HG02840 (cell line): ENCODE results near the gene WDR59.
"Not testable (repeated sequence)": the region's sequence is repeated elsewhere in the genome, so short reads cannot be mapped to it uniquely, and the experiment has no call there.

ENCODE experiments used
- ATAC-seq: cut with Tn5 transposase; IDR thresholded peaks from one replicate; pipeline ENCODE4 v1.9.1; 2021; ENCODE audit warnings: mild to moderate bottlenecking, moderate library complexity, moderate number of reproducible peaks; ENCODE audit not compliant: unreplicated experiment, low FRiP score

Gene WDR59

DNA sequence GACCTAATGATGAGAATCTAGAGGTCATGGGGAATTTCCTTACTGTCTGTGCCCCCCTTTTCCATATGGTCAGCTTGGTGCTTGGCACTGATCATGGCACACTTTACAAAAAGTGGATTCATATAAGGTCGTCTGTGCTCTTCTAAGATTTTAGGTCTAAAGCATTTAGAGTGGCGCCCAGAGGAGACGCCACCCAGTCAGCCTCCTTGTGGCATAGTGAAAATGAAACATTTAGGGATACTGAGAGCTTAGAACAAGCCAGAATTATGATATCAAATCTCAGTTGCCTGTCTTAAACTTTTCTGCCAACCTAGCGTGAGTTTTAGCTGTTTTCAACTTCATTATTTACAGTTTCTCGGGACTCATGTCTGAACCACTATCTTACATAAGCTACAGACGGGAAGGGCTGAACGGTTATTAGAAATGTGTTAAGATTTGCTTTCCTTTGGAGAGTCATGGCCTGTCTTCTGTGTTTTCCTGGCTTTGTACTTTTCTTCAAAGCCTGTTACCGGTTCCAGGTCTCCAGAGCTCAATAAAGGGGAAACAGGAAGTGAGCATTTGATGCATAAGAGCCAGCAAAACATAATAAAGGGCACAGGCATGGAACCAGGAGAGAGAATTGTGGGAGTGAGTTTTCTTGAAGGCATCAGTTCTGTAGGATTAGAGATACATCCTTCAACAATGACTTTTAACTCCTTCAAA, 27.6 kb upstream of the WDR59 start:
- ATAC-seq: no peak

DNA sequence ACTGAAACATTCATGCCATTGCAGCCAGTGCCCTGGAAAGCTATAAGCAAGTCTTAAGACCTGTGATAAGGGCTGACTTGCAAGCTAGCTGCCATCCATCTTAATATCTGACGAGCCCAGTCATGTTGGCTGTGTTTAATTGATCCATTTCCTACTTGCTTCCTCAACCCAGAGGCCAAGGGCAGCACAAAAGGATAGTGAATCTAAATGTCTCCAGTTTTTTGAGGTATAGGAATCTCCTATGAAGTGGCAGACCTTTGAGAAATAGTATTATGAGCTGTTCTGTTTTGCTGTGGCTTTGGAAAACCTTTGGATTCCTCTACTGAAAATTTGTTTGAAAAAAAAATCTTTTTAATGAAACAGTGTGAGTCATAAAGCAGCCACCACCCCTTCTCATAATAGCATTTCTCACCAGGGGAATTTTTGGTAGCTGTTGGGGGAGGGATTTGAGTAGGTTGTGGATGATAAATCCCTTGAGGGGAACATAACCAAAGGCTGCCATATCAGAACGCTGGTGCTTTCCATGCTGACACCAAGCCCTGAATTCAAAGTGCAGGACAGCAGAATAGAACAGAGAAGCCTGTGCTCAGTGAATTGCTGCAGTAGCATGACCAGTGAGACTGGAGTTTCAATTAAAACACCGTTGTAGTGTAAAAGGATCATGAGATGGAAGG, 26.8 kb upstream of the WDR59 start:
- peak; percentile 50 for ATAC-seq

DNA sequence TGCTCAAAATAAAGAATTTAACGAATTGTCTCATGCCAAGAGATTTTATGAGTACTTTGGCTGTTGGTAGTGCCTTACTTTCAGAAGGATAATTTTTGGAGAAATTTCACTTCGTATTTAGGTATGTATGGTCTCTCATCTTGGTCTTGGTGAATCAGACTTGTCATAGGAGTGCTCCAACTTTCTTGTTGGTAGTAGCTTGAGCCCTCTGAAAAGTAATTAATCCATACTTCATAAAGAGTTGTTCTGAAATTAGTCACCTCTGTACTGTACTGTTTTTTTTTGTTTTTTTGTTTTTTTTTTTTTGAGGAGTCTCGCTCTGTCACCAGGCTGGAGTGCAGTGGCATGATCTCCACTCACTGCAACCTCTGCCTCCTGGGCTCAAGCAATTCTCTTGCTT, 25.5 kb upstream of the WDR59 start:
- no peak for ATAC-seq

DNA sequence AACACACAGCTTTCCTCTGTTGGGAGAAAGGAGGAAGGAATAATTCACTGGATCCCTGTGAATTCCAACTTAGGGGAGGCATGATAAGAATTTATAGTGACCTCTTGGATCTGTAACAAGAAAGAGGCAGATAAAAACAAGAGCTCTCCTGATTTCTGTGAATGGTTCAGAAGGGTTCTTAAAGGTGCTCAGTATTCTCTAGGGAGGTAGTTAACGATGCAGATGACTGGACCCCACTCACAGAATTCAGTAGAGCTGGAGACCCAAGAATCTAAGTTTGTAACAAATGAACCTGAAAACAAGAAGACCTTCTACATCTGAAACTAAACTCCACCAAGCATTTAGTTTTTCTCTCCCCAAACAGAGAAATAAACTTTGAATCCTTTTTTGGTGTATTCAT, 22.5 kb upstream of the WDR59 start:
- no peak for ATAC-seq

DNA sequence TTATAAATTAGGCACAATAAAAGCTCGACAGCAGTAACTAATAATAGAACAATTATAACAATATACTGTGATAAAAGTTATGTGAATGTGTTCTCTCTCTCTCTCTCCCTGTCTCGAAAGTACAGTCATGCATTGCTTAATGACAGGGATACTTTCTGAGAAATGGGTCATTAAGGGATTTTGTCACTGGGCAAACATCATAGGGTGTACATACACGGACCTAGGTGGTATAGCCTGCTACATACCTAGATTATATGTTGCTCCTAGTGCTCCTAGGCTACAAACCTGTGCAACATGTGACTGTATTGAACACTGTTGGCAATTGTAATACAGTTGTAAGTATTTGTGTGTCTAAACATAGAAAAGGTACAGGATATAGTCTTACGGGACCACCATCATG, 20.8 kb upstream of the WDR59 start:
- ATAC-seq: no peak

DNA sequence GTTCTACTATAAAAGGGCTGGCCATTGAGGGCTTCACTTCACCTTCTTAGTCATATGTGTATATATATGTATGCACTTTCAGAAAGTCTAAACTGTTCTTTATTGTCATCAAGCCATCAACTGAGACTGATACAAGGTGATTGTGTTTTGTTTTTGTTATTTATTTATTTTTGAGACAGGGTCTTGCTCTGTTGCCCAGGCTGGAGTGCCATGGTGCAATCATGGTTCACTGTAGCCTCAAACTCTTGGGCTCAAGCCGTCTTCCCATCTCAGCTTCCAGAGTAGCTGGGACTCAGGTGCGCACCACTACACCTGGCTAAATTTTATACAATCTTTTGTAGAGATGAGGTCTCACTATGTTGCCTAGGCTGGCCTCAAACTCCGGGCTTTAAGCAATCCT, 19.5 kb upstream of the WDR59 start:
- no peak for ATAC-seq

DNA sequence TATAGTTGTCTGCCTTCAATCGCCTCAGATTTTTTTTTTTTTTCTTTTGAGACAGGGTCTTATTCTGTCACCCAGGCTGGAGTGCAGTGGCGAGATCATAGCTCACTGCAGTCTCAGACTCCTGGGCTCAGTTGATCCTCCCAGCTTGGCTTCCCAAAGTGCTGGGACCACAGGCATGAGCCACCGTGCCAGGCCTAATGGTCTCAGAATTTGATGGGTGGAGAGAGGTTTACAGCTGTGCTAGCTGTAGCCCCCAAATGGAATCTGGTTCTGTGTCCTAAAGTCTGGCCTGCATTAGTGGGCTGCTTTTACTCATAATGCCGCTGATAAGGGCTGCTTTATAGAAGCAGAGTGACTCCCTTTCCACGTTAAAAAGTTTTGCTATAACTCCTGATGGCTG, 19.0 kb upstream of the WDR59 start:
- ATAC-seq: no peak

DNA sequence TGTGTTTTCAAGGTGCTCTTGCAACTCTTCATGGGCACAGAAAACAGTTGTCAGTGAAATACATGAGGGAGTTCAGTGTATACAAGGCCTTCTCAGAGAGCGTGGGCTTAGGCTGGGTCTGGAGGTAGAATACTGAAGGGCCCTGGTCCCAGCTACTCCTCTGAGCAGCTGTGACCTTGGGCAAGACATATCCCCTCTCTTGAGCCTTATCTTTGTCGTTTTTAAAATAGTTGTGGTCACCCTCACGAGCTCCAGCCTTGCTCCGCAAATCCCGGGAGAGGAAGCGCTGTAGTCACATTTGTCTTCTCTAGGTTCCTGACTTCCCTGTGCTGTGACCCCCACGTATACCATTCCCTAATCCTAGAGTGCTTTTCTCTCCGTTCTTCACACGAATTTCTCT, 17.6 kb upstream of the WDR59 start:
- ATAC-seq: no peak

DNA sequence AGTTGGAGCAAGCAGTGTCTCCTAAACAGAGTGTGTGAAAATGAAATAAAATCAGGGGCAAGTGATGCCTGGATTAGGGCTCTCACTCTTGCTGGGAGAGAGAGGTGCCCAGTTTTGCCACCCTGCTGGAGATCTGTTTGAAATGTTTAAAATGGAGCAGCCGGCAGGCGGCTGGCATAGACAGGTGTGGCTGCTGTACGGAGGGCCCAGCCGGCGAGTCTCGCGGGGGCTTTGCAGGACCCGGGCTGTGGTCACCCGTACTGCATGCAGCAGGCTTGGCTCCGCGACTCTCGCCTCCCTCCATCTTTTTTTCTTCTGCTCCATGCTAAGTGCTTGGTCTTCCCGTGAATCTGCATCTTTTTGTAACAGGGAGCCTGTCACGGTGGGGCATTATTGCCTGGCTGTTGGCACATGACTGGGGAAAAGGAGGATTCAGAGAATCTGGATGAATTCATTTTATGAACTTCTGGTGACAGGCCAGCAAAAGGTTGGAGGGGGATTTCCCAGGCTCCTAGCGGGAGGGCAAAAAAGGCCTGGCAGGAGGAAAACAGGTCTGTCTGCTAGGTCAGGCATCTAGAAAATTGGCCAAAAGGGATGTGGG, 15.7 kb upstream of the WDR59 start:
- ATAC-seq: no peak

DNA sequence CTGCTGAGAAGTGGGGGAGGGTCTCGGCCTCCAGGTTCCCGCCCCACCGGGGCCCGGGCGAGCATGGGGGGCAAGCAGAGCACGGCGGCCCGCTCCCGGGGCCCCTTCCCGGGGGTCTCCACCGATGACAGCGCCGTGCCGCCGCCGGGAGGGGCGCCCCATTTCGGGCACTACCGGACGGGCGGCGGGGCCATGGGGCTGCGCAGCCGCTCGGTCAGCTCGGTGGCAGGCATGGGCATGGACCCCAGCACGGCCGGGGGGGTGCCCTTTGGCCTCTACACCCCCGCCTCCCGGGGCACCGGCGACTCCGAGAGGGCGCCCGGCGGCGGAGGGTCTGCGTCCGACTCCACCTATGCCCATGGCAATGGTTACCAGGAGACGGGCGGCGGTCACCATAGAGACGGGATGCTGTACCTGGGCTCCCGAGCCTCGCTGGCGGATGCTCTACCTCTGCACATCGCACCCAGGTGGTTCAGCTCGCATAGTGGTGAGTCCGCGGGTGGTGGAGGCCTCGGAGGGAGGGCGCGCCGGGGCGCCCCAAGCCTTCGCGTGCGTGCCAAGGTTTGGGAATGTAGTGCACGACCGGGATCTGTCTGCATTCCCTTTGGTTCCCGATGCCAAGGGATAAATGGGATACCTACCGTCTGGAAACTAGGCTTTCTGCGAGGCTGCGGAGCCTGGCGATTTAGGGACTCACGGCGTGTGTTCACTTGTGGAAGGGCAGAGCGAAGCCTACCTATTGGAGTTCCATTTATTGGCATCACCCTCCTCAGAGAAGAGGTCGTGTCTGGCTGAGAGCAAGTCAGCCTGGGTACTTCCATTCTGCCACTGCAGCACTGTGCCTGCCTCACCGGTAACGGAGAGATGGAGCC, 14.9 kb upstream of the WDR59 start:
- ATAC-seq: no peak

DNA sequence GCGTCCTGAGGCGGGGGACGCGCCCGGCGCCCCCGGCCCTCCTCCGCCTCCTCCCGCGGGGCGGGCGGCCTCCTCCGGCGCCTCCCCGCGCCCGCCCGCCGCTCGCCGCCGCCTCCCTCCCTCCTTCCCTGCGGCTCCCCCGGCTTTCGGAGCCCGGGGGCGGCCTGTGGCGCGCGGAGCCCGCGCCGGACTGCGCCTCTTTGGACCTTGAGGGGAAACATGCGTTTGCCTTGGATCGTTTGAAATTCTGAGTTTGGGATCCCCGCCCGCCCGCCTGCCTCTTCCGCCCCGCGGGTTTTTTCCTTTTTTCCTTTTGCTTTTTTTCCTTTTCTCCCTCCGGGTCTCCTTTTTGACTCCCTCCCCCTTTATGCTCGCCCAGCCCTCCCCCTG, 14.3 kb upstream of the WDR59 start:
- ATAC-seq: peak; percentile 26

DNA sequence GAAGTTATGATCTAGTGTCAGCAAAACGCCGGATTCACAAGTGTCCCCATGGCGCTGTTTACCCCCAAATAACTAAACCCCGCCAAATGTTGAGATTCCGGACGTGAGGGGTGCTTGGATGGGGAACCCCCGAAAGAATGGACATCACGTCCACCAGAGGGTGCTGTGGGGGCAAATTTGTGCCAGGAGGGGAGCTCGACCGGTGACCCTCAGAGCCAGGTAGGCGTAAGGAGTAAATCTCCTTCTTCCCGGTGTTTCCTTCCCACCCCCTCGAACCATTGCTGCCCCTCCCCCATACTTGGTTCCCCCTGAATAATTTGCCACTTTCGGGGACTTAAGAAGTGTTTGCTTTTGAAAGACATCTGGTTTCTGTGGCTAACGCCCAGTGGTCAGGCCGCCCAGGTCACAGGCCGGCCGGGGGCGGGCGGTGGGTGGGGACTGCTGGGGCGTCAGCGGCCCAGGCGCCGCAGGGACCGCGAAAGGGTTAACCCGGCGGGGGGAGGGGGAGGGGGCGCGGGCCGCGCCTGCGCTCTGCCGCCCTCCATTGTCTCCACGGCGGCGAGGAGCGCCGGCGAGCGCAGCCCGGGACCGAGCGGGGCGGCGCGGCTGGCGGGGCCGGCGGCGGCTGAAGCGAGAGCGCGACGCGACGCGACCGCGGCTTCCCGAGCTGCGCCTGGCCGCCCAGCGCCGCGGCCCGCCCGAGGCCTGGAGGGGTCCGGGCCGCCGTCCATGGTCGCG, 13.7 kb upstream of the WDR59 start, which contains the start of gene ZNRF1:
TSS of gene ZNRF1 (plus strand) at position 544 of the 738 bp plus-strand sequence. CDS start 648 bp downstream, outside the sequence.
- peak; percentile 68 for ATAC-seq

DNA sequence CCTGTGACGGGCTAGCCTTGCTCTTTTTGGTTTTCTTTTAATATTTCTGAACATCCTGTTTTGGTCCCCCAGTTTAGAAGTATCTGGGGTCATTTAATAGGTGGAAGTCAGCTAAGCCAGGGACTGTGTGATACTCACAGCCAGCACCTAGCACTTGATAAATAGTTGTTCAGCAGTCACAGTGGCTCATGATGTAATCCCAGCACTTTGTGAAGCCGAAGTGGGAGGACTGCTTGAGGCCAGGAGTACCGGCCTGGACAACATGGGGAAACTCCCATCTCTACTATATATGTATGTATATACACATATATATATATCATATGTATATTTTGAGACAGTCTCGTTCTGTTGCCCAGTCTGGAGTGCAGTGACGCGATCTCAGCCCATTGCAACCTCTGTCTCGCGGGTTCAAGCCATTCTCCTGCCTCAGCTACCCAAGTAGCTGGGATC, 12.1 kb upstream of the WDR59 start:
- no peak for ATAC-seq

DNA sequence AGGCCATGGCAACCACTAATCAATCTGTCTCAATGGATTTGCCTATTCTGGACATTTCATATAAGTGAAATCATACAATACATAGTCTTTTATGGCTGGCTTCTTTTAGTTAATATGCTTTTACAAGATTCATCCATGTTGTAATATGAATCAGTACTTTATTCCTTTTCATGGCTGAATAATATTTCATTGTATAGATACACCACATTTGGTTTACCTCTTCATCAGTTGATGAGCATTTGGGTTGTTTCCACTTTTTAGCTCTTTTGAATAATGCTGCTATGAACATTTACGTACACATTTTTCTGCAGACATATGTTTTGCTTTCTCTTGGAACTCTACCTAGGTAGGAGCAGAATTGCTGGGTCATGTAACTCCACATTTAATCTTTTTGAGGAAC, 11.1 kb upstream of the WDR59 start:
- no peak for ATAC-seq

DNA sequence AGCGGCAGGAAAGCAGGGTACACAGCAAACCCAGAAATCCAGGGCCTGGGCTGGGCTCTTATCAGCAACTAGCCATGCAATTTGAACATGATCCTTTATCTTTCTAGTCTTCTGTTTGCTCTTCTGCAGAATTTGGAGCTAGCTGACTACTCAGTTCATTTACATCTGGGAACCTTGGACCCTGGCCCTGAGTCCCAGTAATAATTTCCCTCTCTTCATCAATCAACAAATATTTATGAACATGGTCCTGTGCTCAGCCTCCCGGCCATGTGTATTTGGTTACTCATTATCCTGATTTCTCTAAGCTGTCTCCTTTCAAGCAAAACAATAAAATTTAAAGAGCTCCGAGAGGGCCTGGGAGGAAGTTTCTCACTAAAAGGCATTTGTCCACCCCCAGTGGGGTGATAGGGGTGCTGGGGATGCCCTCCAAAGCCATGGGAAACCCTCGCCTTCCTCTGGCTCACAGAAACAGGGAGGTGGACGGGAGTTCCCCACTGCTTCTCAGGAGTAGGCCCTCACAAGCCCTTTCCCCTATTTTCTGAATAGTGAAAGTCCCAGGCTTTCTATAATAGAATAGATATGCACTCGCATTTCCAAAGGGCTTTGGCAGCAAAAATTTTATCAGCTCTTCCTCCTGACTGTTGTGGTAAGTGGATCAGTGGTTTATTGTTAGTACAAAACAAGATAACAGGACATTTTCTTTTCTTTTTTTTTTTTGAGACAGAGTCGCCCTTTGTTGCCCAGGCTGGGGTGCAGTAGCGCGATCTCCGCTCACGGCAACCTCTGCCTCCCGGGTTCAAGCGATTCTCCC, 6.9 kb upstream of the WDR59 start:
- ATAC-seq: no peak

DNA sequence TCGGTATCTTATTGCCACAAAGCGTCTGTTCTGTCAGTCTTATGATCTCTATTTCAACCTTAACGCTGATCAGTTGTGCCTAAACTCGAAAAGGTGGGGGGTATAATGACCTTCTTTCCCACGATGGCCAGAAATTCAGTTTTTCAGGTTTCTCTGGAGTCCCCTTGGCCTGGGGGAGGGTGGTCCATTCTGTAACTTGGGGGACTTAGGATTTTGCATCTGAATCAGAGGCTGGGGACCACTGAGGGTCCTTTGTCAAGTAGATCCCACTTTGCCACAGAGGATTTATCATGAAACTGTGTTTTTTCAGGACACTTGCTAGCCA, 6.3 kb upstream of the WDR59 start:
- ATAC-seq: no peak

DNA sequence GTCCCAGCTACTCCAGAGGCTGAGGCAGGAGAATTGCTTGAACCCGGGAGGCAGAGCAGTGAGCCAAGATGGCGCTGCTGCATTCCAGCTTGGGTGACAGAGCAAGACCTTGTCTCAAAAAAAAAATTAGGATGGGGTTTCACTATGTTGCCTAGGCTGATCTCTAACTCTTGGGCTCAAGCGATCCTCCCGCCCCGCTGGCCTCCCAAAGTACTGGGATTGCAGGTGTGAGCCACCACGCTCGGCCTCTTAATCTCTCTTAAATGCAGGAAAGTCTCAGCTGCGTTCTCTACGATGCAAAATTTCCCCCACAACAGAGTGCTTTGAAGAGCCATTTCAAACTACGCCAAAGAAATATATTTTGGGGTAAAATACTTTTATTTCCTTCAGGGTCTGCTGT, 5.9 kb upstream of the WDR59 start:
- no peak for ATAC-seq

DNA sequence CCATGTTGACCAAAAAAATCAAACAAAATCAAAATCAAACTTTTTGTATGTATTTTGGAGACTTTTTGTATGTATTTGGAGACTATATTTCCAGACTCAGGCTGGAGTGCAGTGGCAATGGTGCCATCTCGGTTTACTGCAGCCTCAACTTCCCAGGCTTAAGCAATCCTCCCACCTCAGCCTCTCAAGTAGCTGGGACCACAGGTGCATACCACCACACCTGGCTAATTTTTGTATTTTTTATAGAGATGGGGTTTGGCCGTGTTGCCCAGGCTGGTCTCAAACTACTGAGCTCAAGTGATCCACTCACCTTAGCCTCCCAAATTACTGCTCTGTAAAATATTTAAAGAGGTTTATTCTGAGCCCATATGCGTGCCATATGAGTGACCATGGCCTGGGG, 4.9 kb upstream of the WDR59 start:
- ATAC-seq: not testable (repeated sequence)

DNA sequence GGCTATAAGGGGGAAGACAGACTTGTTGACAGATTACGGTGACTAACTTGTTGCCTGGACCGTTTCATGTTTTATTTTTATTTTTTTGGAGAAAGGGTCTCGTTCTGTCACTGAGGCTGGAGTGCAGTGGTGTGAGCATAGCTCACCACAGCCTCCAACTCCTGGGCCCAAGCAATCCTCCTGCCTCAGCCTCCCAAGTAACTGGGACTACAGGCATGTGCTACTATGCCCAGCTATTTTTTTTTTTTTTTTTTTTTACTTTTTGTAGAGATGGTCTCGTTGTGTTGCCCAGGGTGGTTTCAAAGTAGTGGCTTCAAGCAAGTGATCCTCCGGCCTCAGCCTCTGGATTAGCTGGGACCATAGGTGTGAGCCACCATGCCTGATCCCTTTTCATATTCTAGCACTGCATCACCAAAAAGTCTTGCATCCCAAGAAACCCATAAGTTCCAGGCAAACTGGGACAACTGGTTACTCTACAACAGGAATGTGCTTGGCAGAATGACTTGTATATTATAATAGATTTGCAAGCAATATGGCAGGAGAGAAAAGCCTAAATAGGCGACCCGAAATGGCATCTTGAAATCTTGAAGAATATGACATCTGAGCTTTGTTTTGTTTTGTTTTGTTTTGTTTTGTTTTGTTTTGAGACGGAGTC, 2.2 kb upstream of the WDR59 start:
- no peak for ATAC-seq
